Measurements from ENCODE around the gene SPINK7. TPM values are rescaled to one million over a fixed set of nuclear protein-coding genes. Genes with fewer than 3 reads are reported as not detected.

Gene SPINK7
- 0.47 TPM in 1 of 2 replicates, not detected in the other for total RNA-seq

DNA sequence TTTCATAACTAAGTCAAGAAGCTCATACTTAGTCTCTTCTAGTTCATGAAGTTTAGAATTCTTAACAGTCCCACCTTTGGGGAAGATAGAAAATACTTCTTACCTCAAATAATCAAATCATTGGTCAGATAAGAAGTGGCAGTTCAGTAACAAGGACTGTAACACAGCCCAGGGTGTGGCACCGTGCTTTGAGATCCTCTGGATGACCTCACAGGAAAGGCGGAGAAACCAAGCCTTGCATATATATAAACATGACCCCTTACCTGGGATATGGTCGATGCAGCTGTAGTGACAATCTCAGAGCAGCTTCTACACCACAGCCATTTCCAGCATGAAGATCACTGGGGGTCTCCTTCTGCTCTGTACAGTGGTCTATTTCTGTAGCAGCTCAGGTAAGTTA is at the start of gene SPINK7:
TSS of gene SPINK7 (plus strand) at position 271 of the 400 bp plus-strand sequence. CDS start at position 332, 61 bp downstream.

DNA sequence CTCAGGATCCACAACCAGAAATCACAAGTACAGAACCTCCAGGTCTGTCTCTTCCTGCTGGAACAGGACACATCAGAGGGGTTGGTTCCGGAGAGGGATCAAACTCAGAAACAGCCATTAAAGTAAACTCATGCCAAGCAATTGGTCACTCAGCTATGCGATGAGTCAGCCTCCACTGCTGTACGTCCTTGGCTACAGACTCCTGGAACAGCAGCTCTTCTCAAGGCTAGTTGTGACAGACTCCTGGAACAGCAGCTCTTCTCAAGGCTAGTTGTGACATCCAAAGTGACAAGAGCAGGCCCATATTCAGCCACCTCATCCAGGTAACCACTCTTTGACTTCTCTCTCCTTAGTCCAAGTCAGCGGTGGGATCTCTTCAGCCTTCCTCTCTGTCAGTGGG is 43.7 kb upstream of the SPINK7 start, which contains the start of gene SPINK13:
TSS of gene SPINK13 (plus strand) at position 229 of the 400 bp plus-strand sequence. CDS start 1,279 bp downstream, outside the sequence.

DNA sequence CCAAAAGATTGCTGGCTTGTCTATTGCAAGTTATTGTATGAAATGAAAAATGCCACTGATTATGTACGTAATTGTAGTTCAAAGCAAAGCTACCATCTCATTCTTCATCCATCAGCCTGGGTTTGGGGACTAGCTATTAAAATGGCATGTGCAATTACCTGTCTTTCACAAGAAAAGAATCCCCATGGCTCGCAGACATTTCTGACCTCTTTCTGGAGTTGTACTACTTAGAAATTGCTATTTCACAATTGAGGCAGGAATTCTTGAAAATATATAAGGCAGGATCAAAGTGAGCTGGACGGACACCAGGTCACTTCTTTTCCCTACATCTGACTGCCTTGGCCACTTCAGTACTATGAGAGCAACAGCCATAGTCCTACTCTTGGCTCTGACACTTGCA is 23.0 kb downstream of the SPINK7 start, which contains the start of gene SPINK9:
TSS of gene SPINK9 (plus strand) at position 301 of the 400 bp plus-strand sequence. CDS start at position 356, 55 bp downstream.

Other genes with a start within 250 kb of the SPINK7 start
- gene SPINK5, start 248.4 kb upstream of the SPINK7 start, total RNA-seq, result 0.95 and 1.6 TPM in 2 replicates
- gene SPINK14, start 143.9 kb upstream of the SPINK7 start, total RNA-seq, result not detected in 2 replicates
- gene SPINK6, start 109.4 kb upstream of the SPINK7 start, total RNA-seq, result 10.3 and 28.1 TPM in 2 replicates
- not detected in 2 replicates for gene MARCOL, start 73.9 kb upstream of the SPINK7 start, total RNA-seq
- not detected in 2 replicates for gene SPINK13, start 43.6 kb upstream of the SPINK7 start, total RNA-seq
- gene SPINK9, start 23.1 kb downstream of the SPINK7 start, total RNA-seq, result not detected in 2 replicates
- 17.2 and 21.1 TPM in 2 replicates for gene FBXO38, start 71.5 kb downstream of the SPINK7 start, total RNA-seq

Data from hair follicular keratinocyte (primary cell).